GM21515 (cell line): ENCODE data around the gene EBF4.
"Not testable (repeated sequence)": the region's sequence is repeated elsewhere in the genome, so short reads cannot be mapped to it uniquely, and the experiment has no call there.

ENCODE experiments used
- ATAC-seq: cut with Tn5 transposase; IDR thresholded peaks from one replicate; pipeline ENCODE4 v1.9.1; 2021; ENCODE audit not compliant: unreplicated experiment

The EBF4 gene

DNA sequence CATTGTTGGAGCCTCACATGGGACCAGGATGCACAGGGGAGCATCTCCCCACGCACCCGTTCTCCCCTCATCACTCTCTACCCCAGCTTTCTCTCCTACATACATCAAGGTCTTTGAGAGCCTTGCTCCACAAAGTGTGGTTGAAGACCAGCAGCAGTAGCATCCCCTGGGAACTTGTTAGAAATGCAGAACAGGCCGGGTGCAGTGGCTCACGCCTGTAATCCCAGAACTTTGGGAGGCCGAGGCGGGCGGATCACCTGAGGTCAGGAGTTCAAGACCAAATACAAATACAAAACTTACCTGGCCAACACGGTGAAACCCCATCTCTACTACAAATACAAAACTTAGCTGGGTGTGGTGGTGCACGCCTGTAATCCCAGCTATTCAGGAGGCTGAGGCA, 115.3 kb downstream of the EBF4 start:
- ATAC-seq, result not testable (repeated sequence)

DNA sequence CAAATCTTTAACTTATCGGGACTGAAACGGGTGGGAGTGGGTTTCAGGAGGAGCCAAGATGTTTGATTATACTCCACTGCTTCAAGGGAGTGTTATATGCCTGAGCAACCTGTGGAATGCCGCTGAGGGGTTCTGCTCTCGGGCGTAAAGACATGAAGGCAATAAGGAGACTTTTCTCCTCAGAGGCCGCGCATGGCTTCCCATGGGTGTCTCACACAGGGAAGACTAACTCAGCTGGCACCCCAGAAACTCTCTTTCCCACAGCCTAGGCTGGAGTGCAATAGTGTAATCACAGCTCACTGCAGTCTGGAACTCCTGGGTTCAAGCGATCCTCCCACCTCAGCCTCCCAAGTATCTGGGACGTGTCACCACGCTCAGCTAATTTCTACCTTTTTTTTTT, 117.1 kb downstream of the EBF4 start:
- ATAC-seq, result no peak
